ENCODE measurements around the gene SLC27A1.
"Not testable (repeated sequence)": the region's sequence is repeated elsewhere in the genome, so short reads cannot be mapped to it uniquely, and the experiment has no call there.

Gene SLC27A1

DNA sequence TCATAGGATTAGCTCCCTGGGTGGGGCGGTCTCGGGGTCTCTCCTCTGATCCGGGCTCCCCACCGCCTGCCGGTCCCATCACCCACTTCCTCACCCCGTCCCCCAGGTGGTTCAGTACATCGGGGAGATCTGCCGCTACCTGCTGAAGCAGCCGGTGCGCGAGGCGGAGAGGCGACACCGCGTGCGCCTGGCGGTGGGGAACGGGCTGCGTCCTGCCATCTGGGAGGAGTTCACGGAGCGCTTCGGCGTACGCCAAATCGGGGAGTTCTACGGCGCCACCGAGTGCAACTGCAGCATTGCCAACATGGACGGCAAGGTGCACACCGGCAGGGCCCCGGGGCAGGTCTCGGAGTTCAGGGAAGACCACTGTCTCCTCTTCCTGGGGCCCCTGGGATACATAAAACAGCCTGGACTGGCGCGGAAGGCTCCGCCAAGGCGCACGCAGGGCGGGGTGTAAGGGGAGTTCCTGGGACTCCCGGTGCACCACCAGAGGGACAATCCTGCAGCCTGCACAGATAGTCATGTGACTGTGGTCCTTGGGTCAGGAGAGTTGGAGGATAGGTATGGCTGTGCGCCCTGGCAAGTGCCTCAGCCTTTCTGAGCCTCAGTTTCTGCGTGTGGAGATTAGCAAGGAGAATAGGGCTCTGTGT lies 26.9 kb downstream of the SLC27A1 start:
- H3K4me3 ChIP-seq (ENCODE audit: low read depth, low read length): no peak overlapping the region
- DNase-seq (ENCODE audit: low read depth): no peak
- no peak for TF ChIP-seq CTCF (IDR thresholded peaks at IDR 0.05; ENCODE audit: low read depth, low read length, missing control alignments)

GRCh38 chr19:17499025-17499424 lies 28.7 kb downstream of the SLC27A1 start:
- DNase-seq (ENCODE audit: low read depth); H3K4me3 ChIP-seq (ENCODE audit: low read depth, low read length): not testable (repeated sequence)

DNA sequence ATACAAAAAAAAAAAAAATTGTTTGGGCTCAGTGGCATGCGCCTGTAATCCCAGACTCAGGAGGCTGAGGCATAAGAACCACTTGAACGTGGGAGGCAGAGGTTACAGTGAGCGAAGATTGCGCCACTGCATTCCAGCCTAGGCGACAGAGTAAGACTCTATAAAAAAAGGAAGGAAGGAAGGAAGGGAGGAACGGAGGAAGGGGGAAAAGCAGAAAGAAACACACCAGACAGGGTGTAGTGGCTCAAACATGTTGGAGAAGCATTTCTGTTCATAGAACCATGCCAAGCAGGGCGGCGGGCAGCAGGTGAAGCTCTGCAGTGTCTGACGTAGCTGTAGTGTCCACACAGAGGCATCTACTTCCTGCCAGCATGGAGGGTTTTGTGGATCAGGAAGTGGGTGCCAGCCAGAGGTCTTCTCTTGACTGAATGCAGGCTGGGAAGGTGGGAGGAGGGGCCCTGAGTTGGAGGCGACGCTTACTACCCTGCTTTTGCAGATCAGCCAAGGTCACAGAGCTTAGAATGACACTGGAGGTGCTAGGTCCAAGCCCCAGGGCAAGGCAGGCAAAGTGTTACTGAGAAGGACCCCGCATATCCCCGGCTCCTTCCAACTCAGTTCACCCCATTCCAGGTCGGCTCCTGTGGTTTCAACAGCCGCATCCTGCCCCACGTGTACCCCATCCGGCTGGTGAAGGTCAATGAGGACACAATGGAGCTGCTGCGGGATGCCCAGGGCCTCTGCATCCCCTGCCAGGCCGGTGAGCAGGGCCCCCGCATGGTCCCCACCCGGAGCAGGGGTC lies 29.5 kb downstream of the SLC27A1 start:
- DNase-seq (ENCODE audit: low read depth): no peak
- H3K4me3 ChIP-seq (ENCODE audit: low read depth, low read length): no peak overlapping the region
- no peak for TF ChIP-seq CTCF (IDR thresholded peaks at IDR 0.05; ENCODE audit: low read depth, low read length, missing control alignments)

- DNase-seq (ENCODE audit: low read depth): no peak
- no peak for TF ChIP-seq CTCF (IDR thresholded peaks at IDR 0.05; ENCODE audit: low read depth, low read length, missing control alignments)
- no peak overlapping the region for H3K4me3 ChIP-seq (ENCODE audit: low read depth, low read length)
These were observed 30.3 kb downstream of the SLC27A1 start for GRCh38 chr19:17500447-17501198.

DNA sequence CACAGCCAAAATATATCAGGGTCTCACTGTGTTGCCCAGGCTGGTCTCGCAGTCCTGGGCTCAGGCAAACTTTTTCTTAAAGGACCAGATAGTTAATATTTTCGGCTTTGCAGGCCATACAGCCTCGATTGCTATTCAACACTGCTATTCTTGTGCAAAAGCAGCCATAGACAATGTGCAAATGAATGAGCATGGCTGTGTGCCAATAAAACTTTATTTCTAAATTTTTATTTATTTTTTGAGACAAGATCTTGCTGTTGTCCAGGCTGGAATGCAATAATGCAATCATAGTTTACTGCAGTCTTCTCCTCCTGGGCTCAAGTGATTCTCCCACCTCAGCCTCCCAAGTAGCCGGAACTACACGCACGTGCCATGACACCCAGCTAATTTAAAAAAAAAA lies 32.9 kb downstream of the SLC27A1 start:
- TF ChIP-seq CTCF (IDR thresholded peaks at IDR 0.05; ENCODE audit: low read depth, low read length, missing control alignments): no peak
- no peak for DNase-seq (ENCODE audit: low read depth)
- no peak overlapping the region for H3K4me3 ChIP-seq (ENCODE audit: low read depth, low read length)

DNA sequence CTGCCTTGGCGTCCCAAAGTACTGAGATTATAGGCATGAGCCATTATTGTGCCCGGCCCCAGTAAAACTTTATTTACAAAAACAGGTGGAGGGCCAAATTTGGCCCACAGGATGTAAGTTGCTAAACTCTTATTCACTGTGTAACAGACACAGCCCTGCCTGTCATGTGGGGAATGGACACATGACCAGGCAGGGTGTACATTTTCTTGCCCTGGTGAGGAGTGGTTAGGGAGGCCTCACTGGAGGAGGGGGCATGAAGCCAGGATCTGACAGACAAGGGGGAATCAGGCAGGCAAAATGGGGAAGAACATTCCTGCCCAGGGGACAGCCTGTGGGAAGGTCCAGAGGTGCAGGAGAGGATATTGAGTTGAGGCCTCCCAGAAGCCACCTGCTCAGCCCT lies 33.7 kb downstream of the SLC27A1 start:
- no peak overlapping the region for H3K4me3 ChIP-seq (ENCODE audit: low read depth, low read length)
- TF ChIP-seq CTCF (IDR thresholded peaks at IDR 0.05; ENCODE audit: low read depth, low read length, missing control alignments): no peak
- DNase-seq (ENCODE audit: low read depth): no peak

- DNase-seq (ENCODE audit: low read depth): no peak
- no peak for TF ChIP-seq CTCF (IDR thresholded peaks at IDR 0.05; ENCODE audit: low read depth, low read length, missing control alignments)
- no peak overlapping the region for H3K4me3 ChIP-seq (ENCODE audit: low read depth, low read length)
These were observed 34.1 kb downstream of the SLC27A1 start for GRCh38 chr19:17504456-17504855.
